ENCODE data around the gene ALAD. TPM values are rescaled to one million over a fixed set of nuclear protein-coding genes. Genes with fewer than 3 reads are reported as not detected.
"Not testable (repeated sequence)": the region's sequence is repeated elsewhere in the genome, so short reads cannot be mapped to it uniquely, and the experiment has no call there.

ALAD gene
- total RNA-seq, result 27.9 and 28.3 TPM in 2 replicates

- Mint-ChIP-seq H3K36me3 (ENCODE audit: low read depth) (no peaks in the 10 kb centered on the region), H3K27ac (peak within 1 kb of the TSS; percentile 62), H3K4me3 (ENCODE audit: low read depth) (peak within 1 kb of the TSS; percentile 94), H3K9me3 (no peaks in the 10 kb centered on the region), H3K27me3 (ENCODE audit: low read depth) (no peaks in the 10 kb centered on the region), H3K4me1 (ENCODE audit: low read depth) (peaks cover 20% of the 10 kb centered on the region)
- intact Hi-C loops (cut with micrococcal nuclease), result loop anchor here (1.0 to 2.0 kb wide), 10 partner anchors 9 to 257 kb away; partner anchors contain the start of genes C9orf43, FKBP15, POLE3 and SLC31A1
- peak; percentile 99 for DNase-seq (ENCODE audit: low spot score)
These were observed at the start of gene ALAD for GRCh38 chr9:113401027-113401792. Gene ALAD (minus strand): TSS chr9:113401284. CDS start chr9:113393559, 7,725 bp downstream.

GRCh38 chr9:113449376-113449775 is 48.3 kb upstream of the ALAD start:
- no peak overlapping the region for H3K27ac Mint-ChIP-seq
- H3K4me1 Mint-ChIP-seq (ENCODE audit: low read depth), result peaks cover 3% of the 10 kb centered on the region
- no peak overlapping the region for H3K4me3 Mint-ChIP-seq (ENCODE audit: low read depth)
- no peak for DNase-seq (ENCODE audit: low spot score)
- H3K9me3 Mint-ChIP-seq, result no peaks in the 10 kb centered on the region
- no peaks in the 10 kb centered on the region for H3K27me3 Mint-ChIP-seq (ENCODE audit: low read depth)
- H3K36me3 Mint-ChIP-seq (ENCODE audit: low read depth), result no peaks in the 10 kb centered on the region
- intact Hi-C loops (cut with micrococcal nuclease), result loop anchor here (1.0 kb wide), 1 partner anchor 209 kb away; no protein-coding TSS in a partner anchor

GRCh38 chr9:113446323-113446740 is 45.2 kb upstream of the ALAD start:
- no peaks in the 10 kb centered on the region for H3K36me3 Mint-ChIP-seq (ENCODE audit: low read depth)
- no peak overlapping the region for H3K27ac Mint-ChIP-seq
- no peak for DNase-seq (ENCODE audit: low spot score)
- H3K4me3 Mint-ChIP-seq (ENCODE audit: low read depth), result no peak overlapping the region
- intact Hi-C loops (cut with micrococcal nuclease), result loop anchor here (2.0 kb wide), 1 partner anchor 144 kb away; no protein-coding TSS in a partner anchor
- H3K9me3 Mint-ChIP-seq, result no peaks in the 10 kb centered on the region
- no peaks in the 10 kb centered on the region for H3K27me3 Mint-ChIP-seq (ENCODE audit: low read depth)
- H3K4me1 Mint-ChIP-seq (ENCODE audit: low read depth), result peaks cover 3% of the 10 kb centered on the region

GRCh38 chr9:113444736-113445135 is 43.7 kb upstream of the ALAD start:
- intact Hi-C loops (cut with micrococcal nuclease), result no loop called here
- Mint-ChIP-seq H3K27me3 (ENCODE audit: low read depth) (no peaks in the 10 kb centered on the region), H3K4me1 (ENCODE audit: low read depth) (peaks cover 3% of the 10 kb centered on the region), H3K36me3 (ENCODE audit: low read depth) (no peaks in the 10 kb centered on the region), H3K9me3 (no peaks in the 10 kb centered on the region), H3K27ac (no peak overlapping the region), H3K4me3 (ENCODE audit: low read depth) (no peak overlapping the region)
- no peak for DNase-seq (ENCODE audit: low spot score)

GRCh38 chr9:113437716-113438115 is 36.6 kb upstream of the ALAD start:
- H3K9me3 Mint-ChIP-seq; H3K4me3 Mint-ChIP-seq (ENCODE audit: low read depth); H3K36me3 Mint-ChIP-seq (ENCODE audit: low read depth); H3K4me1 Mint-ChIP-seq (ENCODE audit: low read depth); DNase-seq (ENCODE audit: low spot score); intact Hi-C loops (cut with micrococcal nuclease); H3K27ac Mint-ChIP-seq: not testable (repeated sequence)
- H3K27me3 Mint-ChIP-seq (ENCODE audit: low read depth), result peaks cover 16% of the 10 kb centered on the region

GRCh38 chr9:113436728-113437515 is 35.8 kb upstream of the ALAD start:
- Mint-ChIP-seq H3K9me3 (no peaks in the 10 kb centered on the region), H3K4me3 (ENCODE audit: low read depth) (no peak overlapping the region), H3K27ac (no peak overlapping the region)

GRCh38 chr9:113431191-113431590 is 30.1 kb upstream of the ALAD start:
- H3K27ac Mint-ChIP-seq, result no peak overlapping the region
- no peak overlapping the region for H3K4me3 Mint-ChIP-seq (ENCODE audit: low read depth)
- H3K4me1 Mint-ChIP-seq (ENCODE audit: low read depth), result no peaks in the 10 kb centered on the region
- no peaks in the 10 kb centered on the region for H3K36me3 Mint-ChIP-seq (ENCODE audit: low read depth)
- intact Hi-C loops (cut with micrococcal nuclease), result no loop called here
- no peaks in the 10 kb centered on the region for H3K9me3 Mint-ChIP-seq
- no peak for DNase-seq (ENCODE audit: low spot score)
- peaks cover 25% of the 10 kb centered on the region for H3K27me3 Mint-ChIP-seq (ENCODE audit: low read depth)

More at GRCh38 chr9:113436728-113437515, 35.8 kb upstream of the ALAD start:
- DNase-seq (ENCODE audit: low spot score), result no peak
- intact Hi-C loops (cut with micrococcal nuclease), result no loop called here
- H3K4me1 Mint-ChIP-seq (ENCODE audit: low read depth), result peaks cover 3% of the 10 kb centered on the region
- H3K36me3 Mint-ChIP-seq (ENCODE audit: low read depth), result no peaks in the 10 kb centered on the region
- peaks cover 22% of the 10 kb centered on the region for H3K27me3 Mint-ChIP-seq (ENCODE audit: low read depth)

- DNase-seq (ENCODE audit: low spot score), result no peak
- Mint-ChIP-seq H3K4me1 (ENCODE audit: low read depth) (no peaks in the 10 kb centered on the region), H3K4me3 (ENCODE audit: low read depth) (no peak overlapping the region), H3K27ac (no peak overlapping the region), H3K27me3 (ENCODE audit: low read depth) (peaks cover 35% of the 10 kb centered on the region), H3K9me3 (no peaks in the 10 kb centered on the region), H3K36me3 (ENCODE audit: low read depth) (no peaks in the 10 kb centered on the region)
- intact Hi-C loops (cut with micrococcal nuclease), result no loop called here
These were observed 27.1 kb upstream of the ALAD start for GRCh38 chr9:113428062-113428615.

- no peak overlapping the region for H3K27ac Mint-ChIP-seq
- no peaks in the 10 kb centered on the region for H3K4me1 Mint-ChIP-seq (ENCODE audit: low read depth)
- H3K9me3 Mint-ChIP-seq, result no peaks in the 10 kb centered on the region
- H3K27me3 Mint-ChIP-seq (ENCODE audit: low read depth), result peaks cover 31% of the 10 kb centered on the region
- DNase-seq (ENCODE audit: low spot score), result no peak
- no peaks in the 10 kb centered on the region for H3K36me3 Mint-ChIP-seq (ENCODE audit: low read depth)
- intact Hi-C loops (cut with micrococcal nuclease), result no loop called here
- no peak overlapping the region for H3K4me3 Mint-ChIP-seq (ENCODE audit: low read depth)
These were observed 26.5 kb upstream of the ALAD start for GRCh38 chr9:113427629-113428028.

- Mint-ChIP-seq H3K9me3 (no peaks in the 10 kb centered on the region), H3K4me3 (ENCODE audit: low read depth) (no peak overlapping the region), H3K27ac (no peak overlapping the region), H3K36me3 (ENCODE audit: low read depth) (no peaks in the 10 kb centered on the region), H3K4me1 (ENCODE audit: low read depth) (no peaks in the 10 kb centered on the region), H3K27me3 (ENCODE audit: low read depth) (peaks cover 26% of the 10 kb centered on the region)
- intact Hi-C loops (cut with micrococcal nuclease), result no loop called here
- DNase-seq (ENCODE audit: low spot score), result no peak
These were observed 25.6 kb upstream of the ALAD start for GRCh38 chr9:113426701-113427100.

- Mint-ChIP-seq H3K4me1 (ENCODE audit: low read depth) (no peaks in the 10 kb centered on the region), H3K27ac (no peak overlapping the region), H3K36me3 (ENCODE audit: low read depth) (no peaks in the 10 kb centered on the region), H3K9me3 (no peaks in the 10 kb centered on the region), H3K4me3 (ENCODE audit: low read depth) (no peak overlapping the region), H3K27me3 (ENCODE audit: low read depth) (peaks cover 31% of the 10 kb centered on the region)
- intact Hi-C loops (cut with micrococcal nuclease), result no loop called here
- DNase-seq (ENCODE audit: low spot score), result no peak
These were observed 24.0 kb upstream of the ALAD start for GRCh38 chr9:113425072-113425471.

GRCh38 chr9:113421726-113422125 is 20.6 kb upstream of the ALAD start:
- Mint-ChIP-seq H3K4me3 (ENCODE audit: low read depth) (no peak overlapping the region), H3K36me3 (ENCODE audit: low read depth) (no peaks in the 10 kb centered on the region), H3K9me3 (no peaks in the 10 kb centered on the region), H3K27ac (no peak overlapping the region), H3K27me3 (ENCODE audit: low read depth) (peaks cover 30% of the 10 kb centered on the region), H3K4me1 (ENCODE audit: low read depth) (no peaks in the 10 kb centered on the region)
- no peak for DNase-seq (ENCODE audit: low spot score)
- intact Hi-C loops (cut with micrococcal nuclease), result no loop called here

- H3K4me1 Mint-ChIP-seq (ENCODE audit: low read depth), result no peaks in the 10 kb centered on the region
- no peak for DNase-seq (ENCODE audit: low spot score)
- no peak overlapping the region for H3K4me3 Mint-ChIP-seq (ENCODE audit: low read depth)
- H3K9me3 Mint-ChIP-seq, result no peaks in the 10 kb centered on the region
- intact Hi-C loops (cut with micrococcal nuclease), result no loop called here
- no peaks in the 10 kb centered on the region for H3K36me3 Mint-ChIP-seq (ENCODE audit: low read depth)
- peaks cover 7% of the 10 kb centered on the region for H3K27me3 Mint-ChIP-seq (ENCODE audit: low read depth)
- no peak overlapping the region for H3K27ac Mint-ChIP-seq
These were observed 16.3 kb upstream of the ALAD start for GRCh38 chr9:113417370-113417769.

Measured in activated T-helper 2 cell treated with anti-CD3 and anti-CD28 coated beads, Interferon-gamma antibody, Interleukin-2, Interleukin-4, amounts not matched to agents 10 μg/mL and 5 μg/mL and 100 μg/mL, durations not matched to agents 14 hours and 24 hours and 36 hours (primary cell).